ENCODE measurements around the gene GMDS. TPM values are rescaled to one million over a fixed set of nuclear protein-coding genes. Genes with fewer than 3 reads are reported as not detected.

The GMDS gene
- total and polyA plus RNA-seq, 2 donors (not counting 1 experiment from before 2014, with no cell fraction given), result 11.5 to 16.4 TPM

DNA sequence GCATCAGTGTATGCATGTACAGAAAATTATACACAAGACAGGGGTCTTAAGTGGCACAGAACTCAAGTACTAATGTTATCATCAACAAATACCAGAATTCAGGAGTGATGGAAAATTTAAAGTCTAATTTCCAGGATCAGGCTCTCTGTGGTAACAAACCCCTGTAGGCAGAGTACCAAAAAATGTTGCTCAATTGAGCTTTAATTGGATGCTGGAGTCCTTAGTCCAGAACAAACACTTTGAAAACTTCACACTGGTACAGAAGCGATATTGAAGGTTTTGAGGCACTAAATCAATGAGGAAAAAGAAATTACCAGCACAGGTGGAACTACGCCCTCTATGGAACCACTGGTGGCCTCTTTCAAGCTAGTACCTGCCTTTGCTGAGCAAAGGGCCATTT is 522.6 kb downstream of the GMDS start:
- ChIA-PET POLR2A (no interaction called here), CTCF (interaction anchor here (0.9 kb wide), 1 partner anchor 43 kb away, joined by 3 read pairs; no protein-coding TSS in a partner anchor)
- Histone ChIP-seq H3K4me3 (ENCODE audit: control extremely low read depth in 1 of 5, extremely low read depth in 1 of 5, insufficient read depth in 1 of 5, low read depth in 2 of 5, low read length in 4 of 5) (no peak overlapping the region), H3K4me1 (ENCODE audit: control insufficient read depth in 2 of 2, insufficient read depth in 2 of 2, low read length in 2 of 2) (peaks cover 0 to 3% of the 10 kb centered on the region in 2 donors), H3K9me3 (ENCODE audit: control extremely low read depth in 1 of 3, control insufficient read depth in 2 of 3, insufficient read depth in 1 of 3, low read length in 2 of 3) (no peaks in the 10 kb centered on the region), H3K79me2 (ENCODE audit: control insufficient read depth, insufficient read depth, low read length) (no peaks in the 10 kb centered on the region), H3K36me3 (replicated peaks in 1 of 2; ENCODE audit: control extremely low read depth in 1 of 2, control insufficient read depth in 1 of 2, extremely low read depth in 1 of 2, insufficient read depth in 2 of 2, low read length in 1 of 2) (peaks cover 0 to 6% of the 10 kb centered on the region in 2 experiments), H3K27me3 (replicated peaks in 1 of 4; ENCODE audit: control extremely low read depth in 1 of 4, control insufficient read depth in 3 of 4, insufficient read depth in 4 of 4, low read length in 3 of 4) (no peaks in the 10 kb centered on the region), H3K27ac (ENCODE audit: low read length in 2 of 2) (no peak overlapping the region), H4K20me1 (ENCODE audit: control insufficient read depth, insufficient read depth, low read length, poor library complexity, severe bottlenecking) (no peaks in the 10 kb centered on the region), H3K9ac (ENCODE audit: low read length) (no peak overlapping the region), H2AFZ (ENCODE audit: insufficient read depth, low read depth, low read length, poor library complexity, severe bottlenecking) (no peak overlapping the region), H3K4me2 (replicated peaks; ENCODE audit: low read depth, low read length, poor library complexity, severe bottlenecking) (no peak overlapping the region)
- ATAC-seq (ENCODE audit: low read depth), result no peak
- no peaks in the 10 kb centered on the region for H3K9me3 Mint-ChIP-seq (ENCODE audit: insufficient read depth)
- no peak for TF ChIP-seq EZH2 (IDR thresholded peaks at IDR 0.05; ENCODE audit: borderline replicate concordance, insufficient read depth, low read depth, low read length, poor library complexity, severe bottlenecking)
- TF ChIP-seq, protein P1, sequence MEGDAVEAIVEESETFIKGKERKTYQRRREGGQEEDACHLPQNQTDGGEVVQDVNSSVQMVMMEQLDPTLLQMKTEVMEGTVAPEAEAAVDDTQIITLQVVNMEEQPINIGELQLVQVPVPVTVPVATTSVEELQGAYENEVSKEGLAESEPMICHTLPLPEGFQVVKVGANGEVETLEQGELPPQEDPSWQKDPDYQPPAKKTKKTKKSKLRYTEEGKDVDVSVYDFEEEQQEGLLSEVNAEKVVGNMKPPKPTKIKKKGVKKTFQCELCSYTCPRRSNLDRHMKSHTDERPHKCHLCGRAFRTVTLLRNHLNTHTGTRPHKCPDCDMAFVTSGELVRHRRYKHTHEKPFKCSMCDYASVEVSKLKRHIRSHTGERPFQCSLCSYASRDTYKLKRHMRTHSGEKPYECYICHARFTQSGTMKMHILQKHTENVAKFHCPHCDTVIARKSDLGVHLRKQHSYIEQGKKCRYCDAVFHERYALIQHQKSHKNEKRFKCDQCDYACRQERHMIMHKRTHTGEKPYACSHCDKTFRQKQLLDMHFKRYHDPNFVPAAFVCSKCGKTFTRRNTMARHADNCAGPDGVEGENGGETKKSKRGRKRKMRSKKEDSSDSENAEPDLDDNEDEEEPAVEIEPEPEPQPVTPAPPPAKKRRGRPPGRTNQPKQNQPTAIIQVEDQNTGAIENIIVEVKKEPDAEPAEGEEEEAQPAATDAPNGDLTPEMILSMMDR (IDR thresholded peaks at IDR 0.05), result no peak
- 100% methylated on average over 2 of the region's 2 CpGs for WGBS (ENCODE audit: insufficient coverage)
- DNase-seq, result no peak
- no peak overlapping the region for H3K27ac Mint-ChIP-seq
- H3K4me3 Mint-ChIP-seq, result no peak overlapping the region
- no peaks in the 10 kb centered on the region for H3K4me1 Mint-ChIP-seq
- no peaks in the 10 kb centered on the region for H3K27me3 Mint-ChIP-seq
- intact Hi-C loops (cut with micrococcal nuclease), result no loop called here

DNA sequence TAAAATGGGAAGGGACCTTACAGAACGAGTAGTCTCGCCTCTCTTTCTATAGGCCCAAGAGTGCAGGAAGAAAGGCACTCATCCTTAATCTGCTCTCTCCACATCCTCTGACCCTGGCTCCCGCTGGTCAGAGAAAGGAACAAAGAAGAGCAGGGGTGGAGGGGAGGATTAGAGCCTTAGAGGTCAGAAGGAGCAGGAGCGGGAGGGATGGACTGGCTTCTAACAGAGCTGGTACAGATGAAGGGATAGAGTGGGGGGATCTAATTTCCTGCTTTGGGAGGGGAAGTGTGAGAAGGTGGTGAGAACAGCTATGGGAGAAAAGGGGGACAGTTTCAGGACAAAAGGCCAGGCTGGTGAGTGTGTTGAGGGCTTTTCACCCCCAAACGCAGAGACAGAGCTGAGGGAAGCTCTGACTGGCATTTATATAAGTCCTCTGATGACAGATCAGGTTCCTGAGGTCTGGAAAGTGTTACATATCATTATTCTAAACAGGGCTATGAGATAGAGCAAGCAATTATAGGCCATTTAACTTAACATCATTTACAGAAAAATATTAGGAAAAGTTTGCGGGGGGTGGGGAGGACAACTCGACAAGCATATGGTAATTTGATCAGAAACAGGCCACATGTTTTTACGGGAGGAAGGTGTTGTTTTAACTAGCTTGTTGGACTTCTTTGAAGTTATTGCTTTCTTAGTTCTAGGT is 524.6 kb downstream of the GMDS start:
- POLR2A ChIA-PET, result no interaction called here
- H3K36me3 ChIP-seq (replicated peaks in 1 of 2; ENCODE audit: control extremely low read depth in 1 of 2, control insufficient read depth in 1 of 2, extremely low read depth in 1 of 2, insufficient read depth in 2 of 2, low read length in 1 of 2), result peaks cover 0 to 6% of the 10 kb centered on the region in 2 experiments
- intact Hi-C loops (cut with micrococcal nuclease), result no loop called here

More for the DNA sequence above, 524.6 kb downstream of the GMDS start:
- CTCF ChIA-PET, result no interaction called here
- Histone ChIP-seq H3K4me2 (replicated peaks; ENCODE audit: low read depth, low read length, poor library complexity, severe bottlenecking) (no peak overlapping the region), H3K9ac (ENCODE audit: low read length) (no peak overlapping the region), H3K4me3 (ENCODE audit: control extremely low read depth in 1 of 5, extremely low read depth in 1 of 5, insufficient read depth in 1 of 5, low read depth in 2 of 5, low read length in 4 of 5) (no peak overlapping the region), H3K27ac (ENCODE audit: low read length in 2 of 2) (no peak overlapping the region), H4K20me1 (ENCODE audit: control insufficient read depth, insufficient read depth, low read length, poor library complexity, severe bottlenecking) (no peaks in the 10 kb centered on the region), H3K79me2 (ENCODE audit: control insufficient read depth, insufficient read depth, low read length) (no peaks in the 10 kb centered on the region), H2AFZ (ENCODE audit: insufficient read depth, low read depth, low read length, poor library complexity, severe bottlenecking) (no peak overlapping the region), H3K27me3 (replicated peaks in 1 of 4; ENCODE audit: control extremely low read depth in 1 of 4, control insufficient read depth in 3 of 4, insufficient read depth in 4 of 4, low read length in 3 of 4) (no peaks in the 10 kb centered on the region), H3K4me1 (ENCODE audit: control insufficient read depth in 2 of 2, insufficient read depth in 2 of 2, low read length in 2 of 2) (peaks cover 0 to 3% of the 10 kb centered on the region in 2 donors), H3K9me3 (ENCODE audit: control extremely low read depth in 1 of 3, control insufficient read depth in 2 of 3, insufficient read depth in 1 of 3, low read length in 2 of 3) (no peaks in the 10 kb centered on the region)
- H3K27me3 Mint-ChIP-seq, result no peaks in the 10 kb centered on the region
- H3K4me3 Mint-ChIP-seq, result no peak overlapping the region
- H3K9me3 Mint-ChIP-seq (ENCODE audit: insufficient read depth), result no peaks in the 10 kb centered on the region
- no peaks in the 10 kb centered on the region for H3K4me1 Mint-ChIP-seq
- DNase-seq (no peak), ATAC-seq (ENCODE audit: low read depth) (no peak)
- 100% methylated on average over 2 of the region's 8 CpGs for WGBS (ENCODE audit: insufficient coverage)
- H3K27ac Mint-ChIP-seq, result no peak overlapping the region
- TF ChIP-seq EZH2 (IDR thresholded peaks at IDR 0.05; ENCODE audit: borderline replicate concordance, insufficient read depth, low read depth, low read length, poor library complexity, severe bottlenecking), result no peak
- TF ChIP-seq, protein P1 (IDR thresholded peaks at IDR 0.05), result no peak
